ENCODE results near the gene AKAP13. TPM values are rescaled to one million over a fixed set of nuclear protein-coding genes. Genes with fewer than 3 reads are reported as not detected.

The AKAP13 gene
- total and polyA plus RNA-seq, 2 of the 8 experiments (the other 6 are each of a cell fraction or from before 2014, with no cell fraction given): 14.0 to 46.2 TPM

DNA sequence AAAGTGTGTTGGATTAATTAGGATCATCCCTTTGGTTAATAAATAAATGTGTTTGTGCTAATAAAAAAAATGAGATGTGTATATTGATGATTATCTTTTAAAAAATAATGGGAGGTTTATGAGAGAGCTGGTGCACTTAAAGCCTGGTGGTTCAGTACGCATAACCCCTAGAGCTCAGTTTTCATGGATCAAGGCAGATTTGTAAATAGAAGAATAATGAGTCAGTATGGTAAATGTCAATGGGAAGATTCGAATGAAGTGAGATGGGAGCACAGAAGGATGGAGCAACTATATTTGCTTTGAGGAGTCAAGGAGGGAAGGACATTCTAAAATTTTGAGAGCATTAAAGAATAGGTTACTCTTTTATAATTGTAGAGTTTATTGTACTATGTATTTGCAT, 35.4 kb downstream of the AKAP13 start:
- no peak overlapping the region for H4K8ac ChIP-seq (ENCODE audit: extremely low read depth, insufficient read depth, low read length)
- DNase-seq (ENCODE audit: low read depth in 1 of 2, low spot score in 2 of 2) (no peak), FAIRE-seq (no peak)
- no peak overlapping the region for H2BK15ac ChIP-seq (ENCODE audit: low read length)
- no peak for TF ChIP-seq ATF2 (IDR thresholded peaks at IDR 0.05; ENCODE audit: low read length)
- no peak for TF ChIP-seq RBBP5 (IDR thresholded peaks at IDR 0.05; ENCODE audit: borderline replicate concordance, low read depth, low read length)
- TF ChIP-seq SIX5 (IDR thresholded peaks at IDR 0.05; ENCODE audit: low read depth, low read length): no peak
- no peak overlapping the region for H2BK12ac ChIP-seq (ENCODE audit: low read depth, low read length)
- H2AK5ac ChIP-seq (ENCODE audit: low read depth, low read length): no peak overlapping the region
- no peak overlapping the region for H3K27ac ChIP-seq (ENCODE audit: low read depth, low read length)
- H3K9ac ChIP-seq (replicated peaks in 1 of 4; ENCODE audit: extremely low read depth in 1 of 4, low read depth in 3 of 4, low read length in 3 of 4): no peak overlapping the region
- peaks cover 2 to 7% (median 4%) of the 10 kb centered on the region in 4 experiments; a peak in 3 of 7 replicates for H3K4me1 ChIP-seq (replicated peaks in 1 of 4; ENCODE audit: control insufficient read depth in 3 of 4, insufficient read depth in 4 of 4, low read length in 3 of 4)
- no peak overlapping the region for H2BK120ac ChIP-seq (replicated peaks; ENCODE audit: low read depth, low read length)
- no peak overlapping the region for H3K23ac ChIP-seq (ENCODE audit: insufficient read length)
- H4K20me1 ChIP-seq (replicated peaks in 1 of 2; ENCODE audit: control insufficient read depth in 1 of 2, insufficient read depth in 2 of 2, low read length in 2 of 2): peaks cover 5 to 10% of the 10 kb centered on the region in 2 experiments
- no peaks in the 10 kb centered on the region for H3K36me3 ChIP-seq (ENCODE audit: control insufficient read depth in 2 of 4, insufficient read depth in 4 of 4, low read length in 3 of 4)
- no peak overlapping the region for H4K91ac ChIP-seq (replicated peaks; ENCODE audit: insufficient read length, low read length)
- H3K18ac ChIP-seq (ENCODE audit: extremely low read depth, low read length): no peak overlapping the region
- peaks cover 2% of the 10 kb centered on the region; the same call in 1 of the 2 replicates for H3K79me1 ChIP-seq (ENCODE audit: low read depth, low read length)
- no peaks in the 10 kb centered on the region for H3K23me2 ChIP-seq (ENCODE audit: low read depth, low read length)
- H3K4ac ChIP-seq (replicated peaks; ENCODE audit: insufficient read length, low read depth, low read length): no peak overlapping the region
- no peak overlapping the region for H2BK20ac ChIP-seq (ENCODE audit: low read length)
- H3K27me3 ChIP-seq (replicated peaks in 1 of 4; ENCODE audit: control insufficient read depth in 3 of 4, extremely low read depth in 1 of 4, insufficient read depth in 3 of 4, low read length in 3 of 4): no peaks in the 10 kb centered on the region
- H2AFZ ChIP-seq (ENCODE audit: low read length): no peak overlapping the region
- no peak overlapping the region for H3K56ac ChIP-seq (replicated peaks; ENCODE audit: insufficient read length, low read depth, low read length)
- no peak overlapping the region for H3K14ac ChIP-seq (ENCODE audit: insufficient read length)
- H3K79me2 ChIP-seq (ENCODE audit: control insufficient read depth in 1 of 2, insufficient read depth in 2 of 2, low read length in 2 of 2): peaks cover 0 to 89% of the 10 kb centered on the region in 2 experiments; a peak in 3 of 4 replicates
- ChIA-PET CTCF (ENCODE audit: partially characterized antibody) (interaction anchor here (0.7 to 1.6 kb wide), 6 partner anchors 8 to 85 kb away, joined by 3 to 6 read pairs (median 4); no protein-coding TSS in a partner anchor), POLR2A (ENCODE audit: partially characterized antibody) (interaction anchor here (1.3 kb wide), 1 partner anchor 30 kb away, joined by 3 read pairs; no protein-coding TSS in a partner anchor)
- H3K4me2 ChIP-seq (ENCODE audit: insufficient read depth in 1 of 2, low read depth in 2 of 2, low read length in 2 of 2): no peak overlapping the region
- H4K5ac ChIP-seq (ENCODE audit: insufficient read length, low read depth, low read length): no peak overlapping the region
- H3K9me3 ChIP-seq (ENCODE audit: insufficient read depth in 2 of 2, low read depth in 1 of 2, low read length in 1 of 2): no peaks in the 10 kb centered on the region
- 88% methylated on average over 2 of the region's 2 CpGs; no CpG with 5 or more reads in 1 of the 2 experiments for WGBS, 2 experiments (ENCODE audit: extremely low coverage in 1 of 2, insufficient coverage in 1 of 2, insufficient read length in 1 of 2, insufficient replicate concordance in 2 of 2, low coverage in 1 of 2, low lambda C conversion rate in 2 of 2, missing lambda C conversion rate in 1 of 2)
- H3K4me3 ChIP-seq (ENCODE audit: extremely low read depth in 1 of 4, insufficient read depth in 2 of 4, low read depth in 3 of 4, low read length in 4 of 4): no peak overlapping the region
- no peak overlapping the region for H2BK5ac ChIP-seq (ENCODE audit: low read depth, low read length)

Measured in H1 (cell line).